MM.1S (cell line): ENCODE data around the gene NTSR1.

ENCODE experiments used
- DNase-seq: peaks from one replicate; pipeline ENCODE4 v3.0.0-alpha.2; 2015
- H2AFZ ChIP-seq: fragments of 300-600 bp; sonication (generic); 2 replicates; pipeline ENCODE4 v1.6.0; 2016; ENCODE audit warnings: antibody characterized with exemption, low read length
- H3F3A ChIP-seq: fragments of 300-600 bp; sonication (generic); 2 replicates; pipeline ENCODE4 v1.6.1; 2016; ENCODE audit warnings: mild to moderate bottlenecking, antibody characterized with exemption, low read length, moderate library complexity, mixed read lengths; ENCODE audit not compliant: insufficient read depth
- H3K27ac ChIP-seq: fragments of 300-600 bp; sonication (generic); 2 replicates; pipeline ENCODE4 v1.5.1; 2016; ENCODE audit warnings: mild to moderate bottlenecking, low read length
- H3K27me3 ChIP-seq: fragments of 300-600 bp; sonication (generic); replicated peaks from 2 replicates; pipeline ENCODE4 v1.6.0; 2016; ENCODE audit warnings: low read length; ENCODE audit not compliant: insufficient read depth
- H3K36me3 ChIP-seq: fragments of 300-600 bp; sonication (generic); replicated peaks from 2 replicates; pipeline ENCODE4 v1.6.1; 2016; ENCODE audit warnings: mild to moderate bottlenecking, low read length, mixed read lengths; ENCODE audit not compliant: insufficient read depth
- H3K4me1 ChIP-seq: fragments of 300-600 bp; sonication (generic); 2 replicates; pipeline ENCODE4 v1.6.1; 2016; ENCODE audit warnings: low read length, mixed read lengths
- H3K4me2 ChIP-seq: fragments of 300-600 bp; sonication (generic); 2 replicates; pipeline ENCODE4 v1.6.0; 2016; ENCODE audit warnings: low read depth, low read length
- H3K4me3 ChIP-seq: fragments of 300-600 bp; sonication (generic); 2 replicates; pipeline ENCODE4 v1.5.1; 2016; ENCODE audit warnings: low read length, mixed read lengths
- H3K79me2 ChIP-seq: fragments of 300-600 bp; sonication (generic); 2 replicates; pipeline ENCODE4 v1.6.1; 2016; ENCODE audit warnings: mixed run types, low read length, mixed read lengths
- H3K9ac ChIP-seq: fragments of 300-600 bp; sonication (generic); 2 replicates; pipeline ENCODE4 v1.6.1; 2016; ENCODE audit warnings: low read length, mixed read lengths
- H3K9me2 ChIP-seq: fragments of 300-600 bp; sonication (generic); replicated peaks from 2 replicates; pipeline ENCODE4 v1.6.1; 2016; ENCODE audit warnings: mild to moderate bottlenecking, low read length, mixed read lengths; ENCODE audit not compliant: insufficient read depth
- H3K9me3 ChIP-seq: fragments of 300-600 bp; sonication (generic); replicated peaks from 2 replicates; pipeline ENCODE4 v1.6.1; 2016; ENCODE audit warnings: mild to moderate bottlenecking, low read length, mixed read lengths; ENCODE audit not compliant: insufficient read depth
- H4K20me1 ChIP-seq: fragments of 300-600 bp; sonication (generic); 2 replicates; pipeline ENCODE4 v1.6.1; 2016; ENCODE audit warnings: mild to moderate bottlenecking, low read length, moderate library complexity, mixed read lengths; ENCODE audit not compliant: insufficient read depth
- CTCF ChIP-seq: fragments of 300-600 bp; sonication (generic); IDR thresholded peaks from 2 replicates; pipeline ENCODE4 v1.5.1; 2016; ENCODE audit warnings: antibody characterized with exemption, low read length, mixed read lengths
- EZH2 ChIP-seq: fragments of 300-600 bp; sonication (generic); optimal IDR thresholded peaks from 2 replicates; pipeline ENCODE3; 2017; ENCODE audit warnings: low read depth, mild to moderate bottlenecking, antibody characterized with exemption, low read length, mixed read lengths
- EZH2phosphoT487 ChIP-seq: fragments of 300-600 bp; sonication (generic); IDR thresholded peaks from 2 replicates; pipeline ENCODE4 v1.6.1; 2018; ENCODE audit warnings: antibody characterized with exemption, low read length

Gene NTSR1

GRCh38 chr20:62660768-62661167 lies 47.9 kb upstream of the NTSR1 start:
- Histone ChIP-seq H3F3A (no peaks in the 10 kb centered on the region), H3K4me1 (peaks cover 27% of the 10 kb centered on the region), H3K9me3 (no peaks in the 10 kb centered on the region), H3K4me2 (no peak overlapping the region), H3K9ac (no peak overlapping the region), H3K79me2 (peaks cover 52% of the 10 kb centered on the region), H3K4me3 (no peak overlapping the region), H3K27me3 (no peaks in the 10 kb centered on the region), H2AFZ (no peak overlapping the region), H3K27ac (no peak overlapping the region), H3K36me3 (peaks cover 4% of the 10 kb centered on the region), H4K20me1 (no peaks in the 10 kb centered on the region), H3K9me2 (no peaks in the 10 kb centered on the region)
- no peak for DNase-seq
- TF ChIP-seq EZH2phosphoT487: no peak
- no peak for TF ChIP-seq CTCF
- TF ChIP-seq EZH2: no peak

GRCh38 chr20:62661647-62662046 lies 47.0 kb upstream of the NTSR1 start:
- Histone ChIP-seq H3K4me2 (no peak overlapping the region), H3K9me2 (no peaks in the 10 kb centered on the region), H3K27me3 (no peaks in the 10 kb centered on the region), H2AFZ (no peak overlapping the region), H3K4me1 (peaks cover 27% of the 10 kb centered on the region), H4K20me1 (no peaks in the 10 kb centered on the region), H3K9me3 (no peaks in the 10 kb centered on the region), H3K27ac (no peak overlapping the region), H3K9ac (no peak overlapping the region), H3K36me3 (no peaks in the 10 kb centered on the region; the same call in 1 of the 2 replicates), H3K4me3 (no peak overlapping the region), H3K79me2 (peaks cover 43% of the 10 kb centered on the region), H3F3A (no peaks in the 10 kb centered on the region)
- no peak for DNase-seq
- TF ChIP-seq EZH2: no peak
- TF ChIP-seq EZH2phosphoT487: no peak
- TF ChIP-seq CTCF: no peak

GRCh38 chr20:62662422-62662821 lies 46.2 kb upstream of the NTSR1 start:
- H3K4me1 ChIP-seq: peaks cover 20% of the 10 kb centered on the region
- no peak overlapping the region for H3K27ac ChIP-seq
- DNase-seq: no peak
- H3K27me3 ChIP-seq: no peaks in the 10 kb centered on the region
- no peaks in the 10 kb centered on the region for H3K9me2 ChIP-seq
- no peaks in the 10 kb centered on the region for H4K20me1 ChIP-seq
- no peaks in the 10 kb centered on the region for H3K36me3 ChIP-seq
- H2AFZ ChIP-seq: no peak overlapping the region
- no peak overlapping the region for H3K4me2 ChIP-seq
- H3F3A ChIP-seq: no peaks in the 10 kb centered on the region
- H3K9ac ChIP-seq: no peak overlapping the region
- no peaks in the 10 kb centered on the region for H3K9me3 ChIP-seq
- peaks cover 35% of the 10 kb centered on the region for H3K79me2 ChIP-seq
- H3K4me3 ChIP-seq: no peak overlapping the region
- TF ChIP-seq EZH2 (no peak), EZH2phosphoT487 (no peak), CTCF (no peak)
